Measurements from ENCODE around the gene CYB5R2.

DNA sequence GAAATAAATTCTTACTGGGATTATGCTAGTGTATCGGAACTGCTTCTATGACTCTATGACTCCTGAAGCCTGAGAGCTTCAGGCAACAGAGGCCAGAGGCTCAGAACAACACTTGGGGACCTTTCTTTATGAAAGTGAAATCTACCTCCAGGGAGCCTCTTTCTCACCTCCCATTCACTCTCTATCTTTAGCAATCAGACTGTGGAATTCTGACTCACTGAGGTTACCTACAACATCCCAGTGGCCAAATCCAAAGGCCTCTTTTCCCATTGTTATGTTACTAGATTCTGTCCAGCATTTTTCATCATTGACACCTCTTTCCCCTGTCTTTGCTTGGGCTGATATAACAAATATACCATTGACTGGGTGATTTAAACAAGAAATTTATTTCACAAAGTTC is 14.1 kb upstream of the CYB5R2 start:
- TF ChIP-seq, protein P1, sequence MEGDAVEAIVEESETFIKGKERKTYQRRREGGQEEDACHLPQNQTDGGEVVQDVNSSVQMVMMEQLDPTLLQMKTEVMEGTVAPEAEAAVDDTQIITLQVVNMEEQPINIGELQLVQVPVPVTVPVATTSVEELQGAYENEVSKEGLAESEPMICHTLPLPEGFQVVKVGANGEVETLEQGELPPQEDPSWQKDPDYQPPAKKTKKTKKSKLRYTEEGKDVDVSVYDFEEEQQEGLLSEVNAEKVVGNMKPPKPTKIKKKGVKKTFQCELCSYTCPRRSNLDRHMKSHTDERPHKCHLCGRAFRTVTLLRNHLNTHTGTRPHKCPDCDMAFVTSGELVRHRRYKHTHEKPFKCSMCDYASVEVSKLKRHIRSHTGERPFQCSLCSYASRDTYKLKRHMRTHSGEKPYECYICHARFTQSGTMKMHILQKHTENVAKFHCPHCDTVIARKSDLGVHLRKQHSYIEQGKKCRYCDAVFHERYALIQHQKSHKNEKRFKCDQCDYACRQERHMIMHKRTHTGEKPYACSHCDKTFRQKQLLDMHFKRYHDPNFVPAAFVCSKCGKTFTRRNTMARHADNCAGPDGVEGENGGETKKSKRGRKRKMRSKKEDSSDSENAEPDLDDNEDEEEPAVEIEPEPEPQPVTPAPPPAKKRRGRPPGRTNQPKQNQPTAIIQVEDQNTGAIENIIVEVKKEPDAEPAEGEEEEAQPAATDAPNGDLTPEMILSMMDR (IDR thresholded peaks at IDR 0.05) = no peak
- TF ChIP-seq POLR2AphosphoS5 (IDR thresholded peaks at IDR 0.05) (no peak), POLR2A (IDR thresholded peaks at IDR 0.05) (no peak)

All from breast epithelium (tissue), 3 donors.